HG03520 (cell line): ENCODE measurements around the gene FHAD1.
"Not testable (repeated sequence)": the region's sequence is repeated elsewhere in the genome, so short reads cannot be mapped to it uniquely, and the experiment has no call there.

Source experiments
- ATAC-seq: cut with Tn5 transposase; IDR thresholded peaks from one replicate; pipeline ENCODE4 v1.9.1; 2021; ENCODE audit warnings: mild to moderate bottlenecking, moderate library complexity; ENCODE audit not compliant: unreplicated experiment

Gene FHAD1

GRCh38 chr1:15275921-15276683 lies 29.1 kb downstream of the FHAD1 start:
- no peak for ATAC-seq

GRCh38 chr1:15276691-15277446 lies 29.8 kb downstream of the FHAD1 start:
- ATAC-seq, result no peak

GRCh38 chr1:15277447-15277838 lies 30.4 kb downstream of the FHAD1 start:
- no peak for ATAC-seq

- ATAC-seq, result no peak
Measured at GRCh38 chr1:15277933-15278332, 30.9 kb downstream of the FHAD1 start.

- no peak for ATAC-seq
Measured at GRCh38 chr1:15279576-15280230, 32.7 kb downstream of the FHAD1 start.

GRCh38 chr1:15280416-15280815 lies 33.4 kb downstream of the FHAD1 start:
- ATAC-seq, result no peak

GRCh38 chr1:15282038-15282437 lies 35.0 kb downstream of the FHAD1 start:
- no peak for ATAC-seq

- ATAC-seq, result no peak
Measured at GRCh38 chr1:15282810-15283474, 35.9 kb downstream of the FHAD1 start.

- ATAC-seq, result no peak
Measured at GRCh38 chr1:15283526-15283925, 36.5 kb downstream of the FHAD1 start.

- ATAC-seq, result no peak
Measured at GRCh38 chr1:15286452-15286851, 39.4 kb downstream of the FHAD1 start.

GRCh38 chr1:15287035-15287979 lies 40.3 kb downstream of the FHAD1 start:
- no peak for ATAC-seq

GRCh38 chr1:15288173-15288926 lies 41.3 kb downstream of the FHAD1 start:
- ATAC-seq, result no peak

- ATAC-seq, result no peak
Measured at GRCh38 chr1:15289251-15289651, 42.2 kb downstream of the FHAD1 start.

GRCh38 chr1:15290382-15290781 lies 43.4 kb downstream of the FHAD1 start:
- ATAC-seq, result no peak

- no peak for ATAC-seq
Measured at GRCh38 chr1:15295696-15296095, 48.7 kb downstream of the FHAD1 start.

GRCh38 chr1:15296585-15297321 lies 49.7 kb downstream of the FHAD1 start:
- ATAC-seq, result no peak

GRCh38 chr1:15297975-15298374 lies 51.0 kb downstream of the FHAD1 start:
- not testable (repeated sequence) for ATAC-seq

- ATAC-seq, result no peak
Measured at GRCh38 chr1:15299179-15299578, 52.2 kb downstream of the FHAD1 start.

GRCh38 chr1:15299806-15300205 lies 52.8 kb downstream of the FHAD1 start:
- ATAC-seq, result no peak
